Measurements from ENCODE around the gene SHMT2.

DNA sequence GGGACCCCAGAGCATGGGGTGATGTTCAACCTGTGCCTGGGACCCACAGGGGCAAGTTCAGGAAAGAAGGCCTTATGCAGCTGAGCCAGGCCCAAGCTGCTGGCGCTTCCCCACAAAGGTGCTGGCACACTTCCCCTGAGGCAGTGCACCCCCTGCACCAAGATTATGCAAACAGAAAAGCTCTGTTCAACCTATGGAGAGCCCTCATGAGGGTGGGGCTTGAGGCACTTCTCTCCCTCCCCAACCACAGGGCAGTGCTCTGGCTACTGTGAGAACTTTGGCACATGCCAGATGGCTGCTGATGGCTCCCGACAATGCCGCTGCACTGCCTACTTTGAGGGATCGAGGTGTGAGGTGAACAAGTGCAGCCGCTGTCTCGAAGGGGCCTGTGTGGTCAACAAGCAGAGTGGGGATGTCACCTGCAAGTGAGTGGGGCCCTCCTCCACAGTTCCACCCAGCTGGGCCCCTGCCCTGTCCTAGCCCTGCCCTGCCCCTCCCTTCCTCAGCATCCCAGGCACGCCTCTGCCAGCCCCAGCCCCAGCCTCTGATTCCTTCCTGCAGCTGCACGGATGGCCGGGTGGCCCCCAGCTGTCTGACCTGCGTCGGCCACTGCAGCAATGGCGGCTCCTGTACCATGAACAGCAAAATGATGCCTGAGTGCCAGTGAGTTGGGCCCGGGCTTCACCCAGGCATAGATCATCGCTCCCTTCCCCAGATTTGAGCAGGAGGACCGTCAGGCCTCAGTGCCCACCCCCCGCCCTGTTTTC lies 18.4 kb upstream of the SHMT2 start:
- TF ChIP-seq YY1 (IDR thresholded peaks at IDR 0.05; ENCODE audit: insufficient read depth, insufficient read length) (no peak), SUZ12 (IDR thresholded peaks at IDR 0.05; ENCODE audit: extremely low read depth, insufficient read depth, insufficient read length) (no peak)

All from NT2/D1 (cell line).